NCI-H748 treated with DMSO at 0.1 percent for 48 hours (cell line): ENCODE measurements around the gene CCDC71.

Experiments
- DNase-seq: peaks from one replicate; lab custom pipeline; 2025; lab: John Stamatoyannopoulos, UW

The CCDC71 gene

DNA sequence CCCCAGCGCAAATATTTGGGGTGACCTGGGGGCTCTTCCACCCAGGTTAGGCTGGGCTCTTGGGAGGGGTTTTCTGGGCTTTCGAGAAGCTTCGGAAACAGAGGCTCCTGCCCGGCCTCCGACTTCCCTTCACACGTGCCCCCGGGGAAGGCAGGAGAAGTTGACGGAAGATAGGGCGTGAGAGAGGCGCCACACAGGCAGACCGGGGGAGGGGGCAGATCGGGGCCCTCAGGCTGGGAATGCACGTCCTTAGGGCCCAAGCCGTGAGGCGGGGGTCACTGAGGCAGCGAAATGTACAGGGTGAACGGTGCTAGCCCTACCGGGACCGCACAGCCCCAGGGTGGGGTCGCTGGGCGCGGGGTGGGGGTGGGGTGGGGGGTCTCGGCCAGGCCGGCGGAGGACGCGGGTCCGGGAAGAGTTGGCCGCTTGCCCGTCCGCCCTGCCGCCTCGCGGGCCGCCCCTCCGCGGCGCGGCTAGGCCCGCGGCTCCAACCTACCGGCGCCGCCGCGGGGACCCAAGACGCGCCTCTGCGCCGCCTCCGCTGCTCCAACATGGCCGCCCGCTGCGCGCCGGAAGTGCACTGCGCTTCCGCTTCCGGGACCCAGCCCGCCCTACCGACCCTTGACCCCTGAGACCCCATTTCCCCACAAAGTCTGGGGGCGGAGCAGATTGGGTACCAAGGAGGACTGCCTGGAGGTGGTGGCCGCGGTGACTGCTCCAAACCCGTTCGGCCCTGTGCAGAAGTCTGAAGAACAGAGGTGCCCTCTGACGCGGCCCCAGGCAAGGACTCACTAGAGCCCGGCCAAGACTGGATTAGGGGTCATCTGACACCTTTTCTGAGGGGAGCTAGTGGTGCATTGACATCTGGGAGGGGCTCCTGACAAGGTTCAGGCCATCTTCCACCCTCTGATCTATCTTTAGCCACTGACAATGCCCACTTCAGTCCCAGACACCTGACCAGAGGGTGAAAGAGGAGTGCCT lies at the start of gene CCDC71:
Gene CCDC71 (minus strand): TSS at position 561 of the 981 bp plus-strand sequence. CDS start 2,123 bp downstream, outside the sequence.
- peak; percentile 14 for DNase-seq

GRCh38 chr3:49213998-49214397 lies 47.9 kb upstream of the CCDC71 start:
- no peak for DNase-seq

DNA sequence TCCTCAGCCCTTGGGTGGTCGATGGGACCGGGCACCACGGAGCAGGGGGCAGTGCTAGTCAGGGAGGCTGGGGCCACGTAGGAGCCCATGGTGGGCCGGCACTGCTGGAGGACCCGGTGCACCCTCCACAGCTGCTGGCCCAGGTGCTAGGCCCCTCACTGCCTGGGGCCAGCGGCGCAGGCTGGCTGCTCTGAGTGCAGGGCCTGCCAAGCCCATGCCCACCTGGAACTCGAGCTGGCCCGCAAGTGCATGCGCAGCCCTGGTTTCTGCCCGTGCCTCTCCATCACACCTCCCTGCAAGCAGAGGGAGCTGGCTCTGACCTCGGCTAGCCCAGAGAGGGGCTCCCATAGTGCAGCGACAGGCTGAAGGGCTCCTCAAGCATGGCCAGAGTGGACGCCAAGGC lies 47.4 kb upstream of the CCDC71 start:
- DNase-seq = no peak

GRCh38 chr3:49199900-49200281 lies 33.8 kb upstream of the CCDC71 start:
- no peak for DNase-seq

DNA sequence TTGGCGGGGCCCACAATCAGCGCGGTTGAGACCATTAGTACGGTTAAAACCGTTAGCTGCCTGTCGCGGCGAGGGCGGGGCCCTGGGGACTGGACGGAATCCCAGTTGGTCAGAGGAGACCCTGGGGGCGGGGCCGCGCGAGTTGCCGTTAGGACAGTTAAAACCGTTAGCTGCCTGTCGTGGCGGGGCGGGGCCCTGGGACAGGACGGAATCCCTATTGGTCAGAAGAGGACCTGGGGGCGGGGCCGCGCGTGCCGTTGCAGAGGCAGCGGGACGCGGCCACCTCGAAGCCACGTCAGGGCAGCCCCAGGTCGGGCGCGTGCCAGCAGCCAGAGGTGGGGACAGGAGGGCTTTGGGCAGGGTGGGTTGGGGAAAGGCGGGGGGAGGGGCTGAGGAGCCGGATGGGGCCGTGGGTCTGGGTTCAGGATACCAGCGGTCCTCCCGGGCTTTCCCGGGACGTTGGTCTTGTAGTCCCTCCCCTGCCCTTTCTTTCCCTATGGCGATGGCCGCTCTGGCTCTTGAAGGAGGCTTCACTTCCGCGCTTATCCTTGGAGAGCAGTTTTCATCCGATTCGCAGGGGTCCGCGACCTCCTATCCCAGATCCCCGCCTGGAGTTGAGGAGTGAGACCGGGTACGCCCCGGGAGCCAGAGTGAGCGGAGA lies 33.2 kb upstream of the CCDC71 start:
- DNase-seq = no peak

DNA sequence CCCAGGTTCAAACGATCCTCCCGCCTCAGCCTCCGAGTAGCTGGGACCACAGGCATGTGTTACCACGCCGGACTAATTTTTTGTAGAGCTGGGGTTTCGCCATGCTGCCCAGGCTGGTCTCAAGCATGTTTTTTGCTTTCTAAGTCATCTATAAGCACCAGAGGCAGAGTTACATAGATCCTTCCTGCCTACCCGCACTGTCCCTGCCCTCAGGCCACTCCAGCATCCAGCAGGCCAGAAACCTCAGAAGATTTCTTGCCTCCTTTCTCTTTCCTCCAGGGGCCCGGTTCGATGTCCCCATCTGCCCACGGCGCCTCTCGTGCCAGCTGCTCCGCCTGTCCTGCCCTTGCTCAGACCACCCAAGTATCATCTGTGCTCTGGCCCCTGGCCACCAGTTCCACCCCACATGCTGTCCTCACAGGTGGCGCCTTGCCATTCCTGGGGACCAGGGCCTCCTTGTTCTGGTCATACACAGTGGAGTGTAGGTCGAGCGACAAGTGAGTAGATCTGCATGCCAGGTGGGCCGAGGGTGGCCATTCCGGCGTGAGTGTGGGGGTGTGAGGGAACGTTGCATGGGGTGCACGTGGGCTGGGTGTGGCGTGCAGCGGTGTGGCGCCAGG lies 32.6 kb upstream of the CCDC71 start:
- DNase-seq = no peak

DNA sequence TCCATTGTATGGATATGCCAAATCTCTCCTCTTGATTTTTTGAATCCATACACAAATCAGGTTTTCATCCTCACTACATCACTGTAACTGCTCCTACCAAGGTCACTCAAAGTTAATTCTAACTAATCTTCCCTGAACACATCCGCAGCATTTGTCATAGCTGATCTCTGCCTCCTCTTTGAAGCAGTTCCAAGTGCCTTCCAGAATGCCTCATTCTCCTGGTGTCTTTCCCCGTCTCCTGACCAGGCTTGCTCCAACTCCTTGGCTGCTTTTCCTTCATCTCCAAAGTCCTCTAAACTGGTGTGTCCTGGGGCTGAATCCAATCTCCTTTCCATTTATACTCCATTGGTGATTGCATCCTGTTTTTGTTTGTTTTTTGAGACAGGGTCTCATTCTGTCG lies 32.0 kb upstream of the CCDC71 start:
- no peak for DNase-seq

DNA sequence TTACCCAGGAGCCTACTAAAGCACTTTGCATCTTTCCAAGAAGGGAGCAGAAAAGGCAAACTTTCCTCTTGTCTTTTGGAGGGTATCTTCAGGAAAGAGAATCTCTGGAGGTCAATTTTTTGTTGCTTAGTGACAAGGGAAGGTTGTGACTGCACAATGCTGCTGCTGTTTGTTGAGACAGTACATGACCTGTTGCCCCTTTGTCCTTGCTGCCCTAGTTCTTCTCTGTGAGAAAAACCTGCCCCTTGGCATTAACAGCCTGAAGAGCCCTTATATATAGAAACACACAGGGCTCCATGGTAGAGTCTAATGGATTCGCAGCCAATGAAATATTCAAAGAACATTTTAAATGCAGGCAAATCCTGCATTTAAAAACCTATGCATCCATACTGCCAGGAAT lies 25.6 kb upstream of the CCDC71 start:
- DNase-seq = no peak

DNA sequence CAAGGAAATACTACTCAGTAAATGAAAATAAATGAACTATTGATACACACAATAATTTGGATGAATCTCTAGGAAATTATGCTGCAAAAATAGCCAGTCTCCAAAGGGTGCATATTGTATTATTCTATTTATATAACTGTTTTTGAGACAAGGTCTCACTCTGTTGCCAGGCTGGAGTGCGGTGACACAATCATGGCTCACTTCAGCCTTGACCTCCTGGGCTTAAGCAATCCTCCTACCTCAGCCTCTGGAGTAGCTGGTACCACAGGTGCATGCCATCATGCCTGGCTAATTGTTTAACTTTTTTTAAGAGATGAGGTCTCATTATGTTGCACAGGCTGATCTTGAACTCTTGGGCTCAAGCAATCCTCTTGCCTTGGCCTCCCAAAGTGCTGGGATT lies 17.7 kb upstream of the CCDC71 start:
- no peak for DNase-seq

DNA sequence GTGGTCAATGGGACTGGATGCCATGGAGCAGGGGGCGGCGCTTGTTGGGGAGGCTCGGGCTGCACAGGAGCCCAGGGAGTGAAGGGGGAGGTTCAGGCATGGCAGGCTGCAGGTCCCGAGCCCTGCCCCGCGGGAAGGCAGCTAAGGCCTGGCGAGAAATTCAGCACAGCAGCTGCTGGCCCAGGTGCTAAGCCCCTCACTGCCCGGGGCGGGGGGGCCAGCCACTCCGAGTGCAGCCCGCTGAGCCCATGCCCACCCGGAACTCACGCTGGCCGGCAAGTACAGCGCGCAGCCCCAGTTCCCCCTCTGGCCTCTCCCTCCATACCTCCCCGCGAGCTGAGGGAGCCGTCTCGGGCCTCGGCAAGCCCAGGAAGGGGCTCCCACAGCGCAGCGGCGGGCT lies 16.6 kb upstream of the CCDC71 start:
- no peak for DNase-seq

GRCh38 chr3:49181351-49181750 lies 15.2 kb upstream of the CCDC71 start:
- DNase-seq = no peak

- no peak for DNase-seq
Measured at GRCh38 chr3:49180116-49180515, 14.0 kb upstream of the CCDC71 start.

- no peak for DNase-seq
Measured at GRCh38 chr3:49177073-49177472, 10.9 kb upstream of the CCDC71 start.

DNA sequence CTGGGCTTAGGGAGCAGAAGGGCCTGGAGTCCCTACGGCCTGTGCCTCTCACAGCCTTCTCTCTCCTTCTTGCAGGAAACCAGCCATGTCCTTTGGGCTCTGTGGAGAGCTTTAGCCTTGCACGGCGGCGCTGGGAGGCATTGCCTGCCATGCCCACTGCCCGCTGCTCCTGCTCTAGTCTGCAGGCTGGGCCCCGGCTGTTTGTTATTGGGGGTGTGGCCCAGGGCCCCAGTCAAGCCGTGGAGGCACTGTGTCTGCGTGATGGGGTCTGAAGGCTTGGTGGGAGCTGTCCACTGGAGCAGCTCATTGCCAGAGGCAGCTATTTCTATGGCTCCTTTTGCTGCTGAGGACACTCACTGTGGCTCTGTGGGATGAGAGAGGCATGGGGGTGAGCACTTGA lies 9.4 kb upstream of the CCDC71 start:
- no peak for DNase-seq

DNA sequence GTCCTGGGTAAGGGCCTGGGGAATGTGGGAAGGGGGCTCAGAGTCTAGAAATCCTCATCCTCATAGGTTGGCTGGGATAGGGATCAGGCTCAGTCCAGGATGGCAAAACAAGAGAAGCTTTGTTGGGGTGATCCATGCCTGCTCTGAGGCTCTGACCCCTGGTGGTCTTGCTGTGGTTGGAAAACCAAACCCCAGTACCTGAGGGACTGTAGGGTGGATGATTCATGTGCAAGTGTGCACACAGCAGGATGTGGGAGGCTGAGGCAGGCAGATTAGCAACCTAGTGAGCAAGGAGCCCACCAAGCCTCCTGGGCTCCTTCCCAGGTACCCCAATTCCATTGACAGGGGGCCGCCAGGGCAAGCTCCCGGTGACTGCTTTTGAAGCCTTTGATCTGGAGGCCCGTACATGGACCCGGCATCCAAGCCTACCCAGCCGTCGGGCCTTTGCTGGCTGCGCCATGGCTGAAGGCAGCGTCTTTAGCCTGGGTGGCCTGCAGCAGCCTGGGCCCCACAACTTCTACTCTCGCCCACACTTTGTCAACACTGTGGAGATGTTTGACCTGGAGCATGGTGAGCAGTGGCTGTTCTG lies 8.4 kb upstream of the CCDC71 start:
- DNase-seq = no peak

DNA sequence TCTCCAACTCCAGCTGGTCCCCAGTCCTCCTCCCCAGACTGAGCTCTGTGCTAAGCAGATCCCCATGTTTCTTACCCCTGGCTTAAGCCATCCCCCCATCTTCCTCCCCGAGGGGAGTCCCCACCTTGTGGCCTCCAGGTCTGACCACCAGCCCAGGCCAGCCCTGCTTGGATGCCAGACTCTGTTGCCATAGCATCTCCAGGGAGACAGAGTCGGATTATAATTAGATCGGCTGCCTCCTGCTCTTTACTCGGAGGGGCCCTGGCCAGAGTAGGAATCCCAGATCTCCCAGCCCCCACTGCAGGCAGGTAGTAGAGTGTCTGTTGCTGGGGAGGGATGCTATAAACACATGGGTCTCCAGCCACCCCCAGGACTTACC lies 7.7 kb upstream of the CCDC71 start:
- DNase-seq = peak; percentile 6

GRCh38 chr3:49173116-49173791 lies 7.1 kb upstream of the CCDC71 start:
- DNase-seq = peak; percentile 42

- no peak for DNase-seq
Measured at GRCh38 chr3:49172551-49173041, 6.5 kb upstream of the CCDC71 start.

- no peak for DNase-seq
Measured at GRCh38 chr3:49171775-49172500, 5.8 kb upstream of the CCDC71 start.

DNA sequence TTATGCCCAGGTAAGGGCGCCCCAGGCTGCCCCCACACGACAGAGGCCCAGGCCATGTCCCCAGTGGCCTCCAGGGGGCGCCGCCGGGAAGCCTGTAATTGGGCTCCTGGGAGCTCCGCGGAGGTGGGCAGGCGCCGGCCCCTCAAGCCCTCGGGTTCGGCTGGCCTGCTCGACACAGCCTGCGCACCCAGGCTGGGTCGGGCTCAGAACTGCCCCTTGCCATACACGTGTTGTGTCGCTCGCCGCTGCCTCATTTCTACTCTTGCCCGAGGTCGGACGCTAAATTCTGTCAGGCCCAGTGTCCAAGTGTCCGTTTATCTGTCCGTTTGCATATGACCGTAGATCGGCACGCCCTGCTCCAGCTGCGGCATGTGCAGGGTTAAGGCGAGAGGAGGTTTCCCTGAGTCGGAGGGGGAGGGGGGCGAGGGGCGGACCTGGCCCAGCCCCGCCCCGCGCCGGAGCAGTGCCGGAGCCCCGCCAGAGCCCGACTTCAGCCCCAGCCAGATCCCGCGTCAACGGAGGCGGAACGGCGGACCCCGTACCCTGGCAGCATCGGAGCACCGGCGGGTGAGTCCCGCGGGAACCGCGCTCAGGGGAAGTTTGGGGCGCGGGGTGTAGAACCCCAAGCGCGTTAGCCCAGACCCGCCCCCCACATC lies 5.1 kb upstream of the CCDC71 start, which contains the start of gene KLHDC8B:
Gene KLHDC8B (plus strand): TSS at position 480 of the 656 bp plus-strand sequence. CDS start 1,172 bp downstream, outside the sequence.
- DNase-seq = peak; percentile 65
